HG03469 (cell line): ENCODE results near the gene CERS2.

Experiments
- ATAC-seq: cut with Tn5 transposase; IDR thresholded peaks from one replicate; pipeline ENCODE4 v1.9.1; 2021; ENCODE audit warnings: mild to moderate bottlenecking, moderate library complexity, moderate number of reproducible peaks; ENCODE audit not compliant: unreplicated experiment

CERS2 gene

DNA sequence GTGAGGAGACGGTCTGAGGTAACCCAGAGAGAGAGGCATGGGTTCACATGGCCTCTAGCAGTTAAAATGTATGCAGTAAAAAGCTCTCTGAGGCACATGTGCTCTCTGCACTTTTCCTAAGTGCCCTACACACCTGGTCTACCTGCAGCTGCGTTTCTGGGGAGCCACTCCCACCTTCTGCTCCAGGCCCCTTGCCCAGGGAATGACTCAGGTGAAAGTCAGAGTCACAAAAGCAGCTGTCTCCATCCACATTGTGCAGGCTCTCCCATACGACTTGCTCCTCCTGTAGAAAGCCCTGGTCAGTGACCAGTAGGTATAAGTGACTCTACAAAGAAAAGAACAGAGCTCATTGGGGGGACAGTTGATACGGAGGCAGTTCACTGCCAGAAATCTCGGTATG, 23.3 kb upstream of the CERS2 start:
- ATAC-seq = no peak

- no peak for ATAC-seq
These were observed 22.7 kb upstream of the CERS2 start for GRCh38 chr1:150997126-150997872.

- ATAC-seq = no peak
These were observed 21.3 kb upstream of the CERS2 start for GRCh38 chr1:150995896-150996295.

- ATAC-seq = no peak
These were observed 20.8 kb upstream of the CERS2 start for GRCh38 chr1:150995460-150995859.

- ATAC-seq = no peak
These were observed 19.6 kb upstream of the CERS2 start for GRCh38 chr1:150994248-150994647.

DNA sequence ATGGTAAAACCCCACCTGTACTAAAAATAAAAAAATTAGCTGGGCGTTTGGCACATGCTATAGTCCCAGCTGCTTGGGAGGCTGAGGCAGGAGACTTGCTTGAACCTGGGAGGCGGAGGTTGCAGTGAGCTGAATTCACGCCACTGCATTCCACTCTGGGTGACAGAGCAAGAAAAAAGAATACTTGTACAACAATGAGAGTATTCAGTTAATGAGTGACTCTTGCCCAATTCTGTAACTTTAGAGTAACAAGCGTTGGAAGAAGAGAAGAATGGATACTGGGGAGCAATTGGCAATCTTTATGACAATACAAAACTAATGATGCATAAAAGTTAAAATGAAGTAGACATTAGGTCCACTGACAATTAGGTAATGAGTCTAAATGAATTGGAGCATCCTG, 18.0 kb upstream of the CERS2 start:
- no peak for ATAC-seq

GRCh38 chr1:150987924-150988323, 13.3 kb upstream of the CERS2 start:
- ATAC-seq = no peak

GRCh38 chr1:150985179-150985825, 10.7 kb upstream of the CERS2 start:
- no peak for ATAC-seq

- ATAC-seq = no peak
These were observed 7.4 kb upstream of the CERS2 start, which contains the start of gene ANXA9 for GRCh38 chr1:150981805-150982712. Gene ANXA9 (plus strand): TSS chr1:150982292. CDS start chr1:150983106, 814 bp downstream.

DNA sequence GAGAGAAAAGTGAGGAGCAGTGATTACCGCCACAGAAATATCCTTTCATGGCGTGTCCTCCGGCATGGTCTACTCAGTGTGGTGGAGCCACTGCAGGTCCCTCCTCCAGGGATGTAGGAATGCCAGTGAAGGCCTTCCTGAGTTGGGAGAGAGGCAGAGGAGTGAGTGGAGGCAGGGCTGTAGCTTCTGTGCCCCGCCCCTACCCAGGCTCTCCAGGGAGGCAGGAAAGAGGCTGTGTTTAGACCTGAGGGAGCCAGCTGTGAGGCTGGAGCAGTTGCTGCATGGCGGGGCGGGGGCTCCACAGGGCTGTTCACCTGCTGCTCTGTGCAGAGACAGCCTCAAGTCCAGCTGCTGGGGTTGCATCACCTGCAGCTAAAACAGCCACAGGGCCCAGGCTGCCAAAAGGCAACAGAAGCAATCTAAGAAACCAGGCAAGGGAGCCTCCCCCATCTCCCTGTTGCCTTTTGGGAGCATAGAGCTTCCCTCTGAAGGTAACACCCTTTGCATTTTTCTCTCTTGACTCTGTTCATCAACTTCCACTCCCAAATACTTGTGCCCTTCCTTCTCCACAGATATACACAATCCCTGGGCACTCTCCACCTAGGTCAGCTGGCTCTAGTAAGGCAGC, 6.7 kb upstream of the CERS2 start:
- ATAC-seq = no peak

- ATAC-seq = no peak
These were observed 4.7 kb upstream of the CERS2 start for GRCh38 chr1:150979092-150980056.

GRCh38 chr1:150976879-150977694, 2.5 kb upstream of the CERS2 start:
- ATAC-seq = no peak

GRCh38 chr1:150976401-150976821, 1.8 kb upstream of the CERS2 start:
- ATAC-seq = no peak

DNA sequence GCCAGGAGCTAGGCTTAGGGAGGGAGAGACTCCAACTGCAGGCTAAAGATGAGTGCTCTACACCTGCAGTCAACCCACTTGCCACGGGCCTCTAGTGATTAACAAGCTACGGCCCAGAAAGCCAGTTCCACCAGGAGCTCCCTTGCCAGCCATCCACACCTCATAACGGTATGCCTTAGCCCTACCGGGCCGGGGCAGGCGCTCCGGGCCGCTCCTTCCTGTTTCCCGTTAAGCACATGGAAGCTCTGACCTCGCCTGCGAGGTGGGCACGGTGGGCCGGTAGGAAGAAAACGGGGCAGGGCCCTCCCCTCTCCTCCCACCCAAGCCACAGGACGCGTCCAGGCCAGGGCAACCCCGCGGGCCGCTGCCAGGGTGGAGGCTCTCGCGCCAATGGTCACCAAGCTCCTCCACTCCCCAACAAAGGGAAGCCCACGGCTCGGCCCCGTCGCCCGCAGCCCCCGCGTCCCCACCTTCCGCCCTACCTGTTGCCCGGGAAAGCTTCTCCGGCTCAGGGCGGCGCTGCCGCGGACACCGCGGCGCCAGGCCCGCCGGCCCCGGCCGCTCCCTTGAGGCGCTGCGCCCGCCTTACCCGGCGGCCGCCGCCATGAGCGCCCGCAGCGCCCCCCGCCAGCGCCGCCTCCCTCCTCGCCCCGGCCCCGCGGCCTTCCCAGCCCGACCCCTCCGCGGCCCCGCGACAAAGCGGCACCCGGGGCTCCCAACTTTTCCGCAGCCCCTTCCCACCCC, 627 bp downstream of the CERS2 start:
- no peak for ATAC-seq

GRCh38 chr1:150973258-150973835, 1.3 kb downstream of the CERS2 start:
- ATAC-seq = no peak

- ATAC-seq = no peak
These were observed 2.2 kb downstream of the CERS2 start for GRCh38 chr1:150972417-150972940.

DNA sequence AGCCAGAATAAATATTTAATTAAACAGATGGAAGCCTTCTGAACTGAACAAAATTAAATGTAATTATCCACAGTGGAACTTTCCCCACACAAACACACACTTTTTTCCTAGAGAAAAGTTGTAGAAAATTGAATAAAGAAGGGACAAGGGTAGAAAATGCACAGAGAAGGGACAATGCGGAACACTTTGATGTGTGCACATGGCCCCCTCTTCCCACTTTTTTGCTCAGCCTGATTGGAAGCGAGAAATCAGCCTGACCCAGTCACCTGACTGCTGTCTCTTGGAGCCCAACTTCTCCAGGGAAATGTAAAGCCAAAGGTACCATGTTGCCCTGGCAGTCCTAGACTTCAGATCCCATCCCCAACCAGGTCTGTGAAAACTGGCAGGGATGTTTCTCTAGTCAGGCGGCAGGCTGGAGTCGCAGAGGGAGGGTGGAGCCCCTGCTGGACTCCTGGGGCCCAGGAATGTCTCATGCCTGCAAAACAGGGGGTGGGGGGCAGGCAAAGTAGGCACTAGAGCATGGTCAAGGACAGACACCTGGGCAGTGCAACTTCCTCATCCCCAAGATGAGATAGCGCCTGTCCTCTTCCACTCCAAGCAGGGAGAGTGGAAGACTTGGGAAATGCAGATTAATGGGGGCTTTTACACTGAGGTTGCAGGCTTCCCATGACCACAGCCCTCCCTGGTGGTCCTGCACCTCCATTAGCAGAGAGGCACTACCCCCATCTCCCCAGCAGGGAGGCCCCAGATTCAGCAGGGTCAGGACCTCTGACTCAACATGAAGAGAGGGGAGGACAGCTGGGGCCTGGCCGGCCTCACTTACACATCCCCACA, 2.8 kb downstream of the CERS2 start:
- no peak for ATAC-seq
